GM18951 (cell line): ENCODE results near the gene CFAP53.
A peak's percentile ranks its signal among the peaks of the same experiment; 100 is the strongest.
"Not testable (repeated sequence)": the region's sequence is repeated elsewhere in the genome, so short reads cannot be mapped to it uniquely, and the experiment has no call there.

Experiments
- POLR2A ChIP-seq: IDR thresholded peaks from 4 replicates; pipeline ENCODE4 v1.6.1; 2011; ENCODE audit warnings: mild to moderate bottlenecking; ENCODE audit not compliant: insufficient read length, insufficient read depth; ENCODE audit errors: extremely low read depth
- in situ Hi-C: fragments of 300-500 bp; cut with MboI; formaldehyde crosslinking; loops from one replicate; pipeline ENCODE4 v1.12.0; 2022; ENCODE audit warnings: low sequenced_read_pairs, mixed read lengths, inconsistent platforms; ENCODE audit not compliant: unreplicated experiment

Gene CFAP53

DNA sequence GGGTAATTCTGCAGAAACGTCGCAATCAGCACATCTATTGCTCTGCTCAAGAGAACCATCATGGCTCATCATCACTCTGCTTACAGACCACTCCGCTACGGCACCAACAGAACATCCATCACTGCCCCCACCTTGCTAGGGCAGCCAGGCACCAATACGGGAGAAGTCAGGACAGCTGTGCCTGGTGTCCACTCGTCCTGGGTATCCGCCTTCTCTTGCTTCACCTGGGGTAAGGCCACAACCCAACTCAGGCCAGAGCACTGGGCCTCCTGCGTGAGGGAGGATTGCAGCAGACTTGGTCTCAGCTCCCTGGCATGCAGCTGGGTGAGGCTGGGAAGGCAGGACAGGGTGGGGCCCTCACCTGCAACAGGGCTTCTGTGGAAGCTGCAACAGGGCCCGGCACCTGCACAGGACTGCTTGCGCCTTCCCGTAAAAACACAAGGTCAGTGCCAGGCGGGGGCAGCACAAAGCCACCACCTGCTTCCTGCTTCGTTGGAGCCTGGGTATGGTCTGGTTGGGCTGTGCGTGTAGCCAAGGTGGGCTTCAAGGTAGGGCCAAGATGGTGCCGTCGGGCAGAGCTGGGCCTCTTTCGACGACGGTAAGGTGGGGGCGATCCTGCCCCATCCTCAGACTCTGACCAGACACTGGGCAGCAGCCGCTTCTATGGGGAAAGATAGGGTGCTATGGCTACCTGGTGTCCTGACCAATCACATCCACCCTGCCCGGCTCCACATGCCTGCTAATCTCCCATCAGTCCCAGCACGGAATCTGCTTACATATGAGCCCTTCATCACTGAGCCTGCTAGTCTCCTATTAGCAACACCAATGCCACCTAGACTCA lies 7.1 kb upstream of the CFAP53 start:
- in situ Hi-C loops, result no loop called here
- no peak for TF ChIP-seq POLR2A

DNA sequence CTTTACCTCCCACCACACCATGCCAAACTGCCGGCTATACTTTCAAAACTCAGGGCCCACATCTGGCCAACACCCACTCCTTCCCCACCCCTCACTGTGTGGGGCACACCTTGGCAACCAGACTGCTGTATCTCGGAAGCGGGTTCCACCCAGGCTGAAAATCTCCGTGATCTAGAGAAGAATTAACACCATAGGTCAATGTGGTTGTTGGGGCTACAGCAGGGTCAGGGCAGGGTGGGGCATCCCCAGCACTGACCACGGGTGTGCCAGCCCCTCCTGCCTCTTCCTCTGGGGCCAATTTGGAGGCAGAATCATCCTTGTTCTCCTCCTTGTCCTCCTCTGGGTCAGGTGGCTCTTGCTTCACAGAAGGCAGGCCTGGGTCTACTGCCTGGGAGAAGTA lies 6.3 kb upstream of the CFAP53 start:
- TF ChIP-seq POLR2A, result no peak
- in situ Hi-C loops, result no loop called here

DNA sequence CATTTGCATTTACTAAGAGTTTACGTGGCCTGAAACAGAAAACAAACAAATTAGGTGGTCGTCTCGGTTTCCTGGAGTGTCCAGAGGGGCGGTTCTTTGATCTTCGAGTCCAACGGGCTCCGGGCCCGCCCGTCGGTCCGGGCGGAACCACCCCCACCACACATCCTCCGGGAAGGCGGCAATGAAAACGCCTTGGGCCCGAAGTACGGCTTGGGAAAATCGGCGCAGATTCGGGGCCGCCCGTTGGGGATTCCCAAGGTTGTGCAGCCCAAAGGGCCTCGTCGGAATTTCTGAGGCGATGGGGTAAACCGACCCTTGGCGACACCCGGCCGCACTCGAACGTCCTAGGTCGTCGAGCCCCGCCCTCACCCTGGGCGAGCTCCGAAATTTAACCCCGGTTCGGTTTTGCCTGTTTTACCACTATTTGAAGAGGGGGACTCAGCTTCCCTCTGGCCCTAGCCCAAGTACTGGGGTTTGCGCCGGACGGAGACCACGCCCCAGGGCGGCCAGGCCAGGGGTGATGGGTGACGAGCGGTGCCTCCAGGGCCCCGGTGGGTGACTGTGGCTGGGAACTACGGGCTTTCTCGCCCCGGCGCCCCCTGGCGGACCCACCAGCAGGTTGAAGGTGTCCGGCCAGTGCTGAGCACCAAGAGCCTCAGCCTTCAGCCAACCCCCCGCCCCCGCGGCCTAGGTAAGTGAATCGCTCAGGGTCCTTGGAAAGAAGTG lies 1.9 kb upstream of the CFAP53 start:
- in situ Hi-C loops, result no loop called here
- peak; percentile 52 for TF ChIP-seq POLR2A

DNA sequence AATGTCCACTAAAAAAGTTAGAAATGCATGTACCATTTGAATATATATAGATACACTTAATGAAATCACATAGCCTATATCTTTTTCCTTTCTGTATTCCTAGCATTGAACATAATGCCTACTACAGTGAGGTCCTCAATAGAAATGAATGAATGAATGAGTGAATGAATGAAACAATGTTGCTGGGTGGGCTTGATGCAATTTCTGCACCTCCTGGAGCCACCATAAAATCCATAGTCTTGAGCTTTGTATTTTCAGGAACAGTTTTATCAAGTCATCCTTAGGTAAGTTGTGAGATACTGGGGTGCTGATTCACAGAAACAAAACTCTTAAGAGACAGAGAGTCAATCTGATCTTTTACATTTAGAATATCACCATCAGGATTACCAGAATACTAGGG lies 3.3 kb downstream of the CFAP53 start:
- in situ Hi-C loops, result no loop called here

DNA sequence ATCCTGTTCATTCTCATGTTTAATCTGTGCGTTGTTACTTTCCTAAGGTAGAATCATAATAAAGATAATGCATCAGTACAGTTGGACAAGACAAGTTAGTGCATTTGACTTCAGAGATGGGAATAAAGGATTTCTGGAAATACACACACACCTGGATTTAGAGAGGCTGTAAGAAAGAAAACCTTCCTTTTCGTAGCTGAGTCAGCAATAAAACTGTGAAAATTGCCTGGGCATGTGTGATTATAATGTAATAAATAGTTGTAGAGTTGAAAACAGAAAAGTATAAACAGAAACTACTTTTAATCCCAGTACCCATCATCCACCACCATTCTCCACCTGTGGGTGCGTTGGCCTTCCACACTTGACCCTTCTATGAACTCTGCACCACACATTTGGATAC lies 15.4 kb downstream of the CFAP53 start:
- in situ Hi-C loops, result no loop called here
- TF ChIP-seq POLR2A, result no peak

More for the DNA sequence above, 3.3 kb downstream of the CFAP53 start:
- no peak for TF ChIP-seq POLR2A

DNA sequence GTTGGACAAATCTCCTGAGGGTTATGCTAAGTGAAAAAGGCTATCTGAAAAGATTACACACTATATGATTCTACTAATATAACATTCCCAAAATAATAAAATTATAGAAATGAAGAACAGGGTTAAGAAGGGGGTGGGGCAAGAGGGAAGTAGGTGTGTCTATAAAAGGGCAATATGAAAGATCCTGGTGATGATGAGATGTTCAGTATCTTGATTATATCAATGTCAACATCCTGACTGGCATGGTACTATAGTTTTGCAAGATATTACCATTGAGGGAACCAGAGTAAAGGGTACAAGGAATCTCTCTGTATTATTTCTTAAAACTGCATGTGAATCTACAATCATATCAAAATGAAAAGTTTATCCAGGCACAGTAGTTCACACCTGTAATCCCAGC lies 16.7 kb downstream of the CFAP53 start:
- in situ Hi-C loops, result no loop called here
- no peak for TF ChIP-seq POLR2A

DNA sequence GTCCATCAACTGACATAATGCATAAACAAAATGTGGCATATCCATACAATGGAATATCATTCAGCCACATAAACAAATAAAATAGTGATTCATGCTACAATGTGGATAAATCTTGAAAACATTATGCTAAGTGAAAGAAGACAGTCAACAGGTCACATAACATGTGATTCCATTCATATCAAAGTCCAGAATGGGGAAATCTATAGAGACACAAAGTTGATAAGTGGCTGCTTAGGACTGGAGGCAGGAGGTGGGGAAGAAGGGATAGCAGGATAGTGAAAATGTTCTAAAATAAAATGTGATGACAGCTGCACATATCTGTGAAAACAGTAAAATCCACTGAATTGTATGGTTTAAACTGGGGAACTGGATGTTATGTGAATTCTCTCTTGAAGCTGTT lies 18.7 kb downstream of the CFAP53 start:
- in situ Hi-C loops, result no loop called here
- TF ChIP-seq POLR2A, result no peak

DNA sequence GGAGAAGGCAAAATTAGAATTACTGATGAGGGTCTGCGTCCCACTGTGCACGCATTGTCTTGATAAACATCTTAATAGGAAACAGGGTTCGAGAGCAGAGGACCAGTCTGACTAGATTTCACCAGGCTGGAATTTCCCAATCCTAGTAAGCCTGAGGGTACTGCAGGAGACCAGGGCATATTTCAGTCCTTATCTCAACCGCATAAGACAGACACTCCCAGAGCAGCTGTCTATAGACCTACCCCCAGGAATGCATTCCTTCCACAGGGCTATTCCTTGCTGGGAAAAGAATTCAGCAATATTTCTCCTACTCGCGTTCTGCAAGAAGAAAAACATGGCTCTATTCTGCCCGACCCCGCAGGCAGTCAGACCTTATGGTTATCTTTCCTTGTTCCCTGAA lies 24.5 kb downstream of the CFAP53 start:
- in situ Hi-C loops, result not testable (repeated sequence)

DNA sequence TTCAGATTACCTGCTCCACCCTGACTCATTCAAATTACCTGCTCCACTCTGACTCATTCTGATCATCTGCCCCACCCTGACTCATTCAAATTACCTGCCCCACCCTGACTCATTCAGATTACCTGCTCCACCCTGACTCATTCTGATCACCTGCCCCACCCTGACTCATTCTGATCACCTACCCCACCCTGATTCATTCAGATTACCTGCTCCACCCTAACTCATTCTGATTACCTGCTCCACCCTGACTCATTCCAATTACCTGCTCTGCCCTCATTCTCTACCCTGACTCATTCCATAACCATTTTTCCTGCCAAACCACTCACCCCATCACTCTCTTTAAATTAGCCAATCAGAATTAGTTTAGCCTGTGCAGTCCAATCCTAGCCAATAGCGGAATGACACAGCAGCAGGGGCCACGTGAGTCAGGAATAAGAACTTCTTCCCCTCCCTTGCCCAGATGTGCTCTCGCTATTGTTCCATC lies 26.2 kb downstream of the CFAP53 start:
- TF ChIP-seq POLR2A, result no peak
- in situ Hi-C loops, result no loop called here

DNA sequence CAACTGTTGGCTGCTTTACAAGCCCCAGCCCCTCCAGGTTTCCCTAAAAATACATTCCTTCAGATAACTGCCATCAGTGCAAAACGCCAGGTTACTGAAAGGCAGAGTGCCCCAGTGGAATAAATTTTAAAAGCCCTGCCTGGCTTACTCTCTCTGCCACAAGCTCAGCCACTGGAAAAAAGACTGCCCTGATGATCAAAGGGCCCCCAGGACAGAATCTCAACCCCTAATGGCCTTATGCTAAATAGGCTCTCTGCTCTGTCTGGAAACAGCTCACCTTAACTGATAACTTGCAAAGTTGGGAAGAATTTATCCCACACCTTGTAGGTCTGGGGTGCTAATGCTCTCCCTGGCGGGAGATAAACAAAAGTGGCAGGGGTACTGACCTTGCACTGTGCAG lies 33.9 kb downstream of the CFAP53 start:
- TF ChIP-seq POLR2A, result no peak
- in situ Hi-C loops, result no loop called here

DNA sequence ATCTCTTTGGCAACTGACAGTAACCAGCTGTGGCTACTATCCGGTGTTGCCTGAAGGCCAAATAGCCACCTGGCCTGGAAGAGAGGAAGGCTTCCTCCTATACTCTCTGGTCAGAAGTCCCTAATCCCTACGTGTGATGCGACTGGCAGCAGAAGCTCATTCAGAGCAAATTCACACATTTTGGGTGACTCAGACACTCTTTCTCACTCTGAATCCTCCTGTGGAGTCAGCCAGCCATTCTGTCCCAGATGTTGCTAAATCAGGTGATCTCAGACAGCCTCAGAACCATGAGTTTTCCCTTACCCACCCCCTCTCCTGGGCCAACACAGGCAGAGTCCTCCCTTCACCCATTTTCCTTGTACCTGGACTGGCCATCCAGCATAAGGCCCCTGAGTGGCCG lies 34.7 kb downstream of the CFAP53 start:
- in situ Hi-C loops, result no loop called here
- TF ChIP-seq POLR2A, result no peak

DNA sequence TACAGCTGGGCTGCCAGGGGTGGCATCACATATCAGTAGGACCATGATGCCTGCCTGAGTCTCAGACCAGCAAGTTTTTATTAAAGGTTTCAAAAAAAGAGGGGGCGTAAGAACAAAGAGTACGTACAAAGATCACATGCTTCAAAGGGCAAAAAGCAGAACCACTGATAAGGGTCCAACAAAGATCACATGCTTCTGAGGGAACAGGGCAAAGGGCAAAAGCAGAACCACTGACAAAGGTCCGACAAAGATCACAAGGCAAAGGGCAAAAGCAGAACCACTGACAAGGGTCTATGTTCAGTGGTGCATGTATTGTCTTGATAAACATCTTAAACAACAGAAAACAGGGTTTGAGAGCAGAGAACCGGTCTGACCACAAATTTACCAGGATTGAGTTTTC lies 46.0 kb downstream of the CFAP53 start:
- in situ Hi-C loops, result not testable (repeated sequence)

DNA sequence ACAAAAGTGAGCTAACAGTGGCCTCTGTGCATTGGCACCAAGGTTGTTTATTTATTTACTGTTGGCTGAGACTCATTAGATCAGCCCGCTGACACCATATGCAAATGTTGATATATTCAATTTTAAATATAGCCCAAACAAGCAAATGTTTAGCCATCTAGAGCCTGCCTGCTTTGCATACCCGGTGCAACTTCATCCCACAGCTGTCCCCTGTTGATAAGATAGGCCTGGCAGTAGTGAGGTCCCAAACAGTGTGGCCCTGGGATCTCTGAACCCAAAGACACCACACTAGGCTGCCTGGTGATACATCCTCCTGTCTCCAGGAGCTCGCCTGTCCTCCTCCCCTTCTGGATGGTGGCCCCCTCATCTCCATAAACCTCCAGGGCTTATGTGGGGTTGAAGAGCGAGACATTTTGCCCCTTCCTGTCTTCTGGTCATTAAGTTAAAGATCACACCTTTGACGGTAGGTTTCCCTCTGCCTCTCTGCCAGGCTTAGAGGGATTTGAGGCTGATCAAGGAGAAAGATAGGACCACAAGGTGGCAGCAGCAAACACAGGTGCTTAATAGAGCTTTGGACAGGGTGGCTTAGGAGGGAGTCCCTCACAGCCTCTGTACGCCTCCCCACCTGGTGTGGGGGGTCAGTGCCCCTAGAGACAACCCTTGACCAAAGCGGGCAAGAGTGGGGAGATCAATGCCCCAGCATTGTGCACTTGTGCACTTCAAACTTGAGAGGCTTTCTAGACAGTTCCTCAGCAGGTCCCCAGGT lies 47.7 kb downstream of the CFAP53 start:
- in situ Hi-C loops, result loop anchor here (10.0 kb wide), 1 partner anchor 136 kb away; no protein-coding TSS in a partner anchor
- no peak for TF ChIP-seq POLR2A
